OCI-LY7 (cell line): ENCODE data around the gene CTBP1. TPM values are rescaled to one million over a fixed set of nuclear protein-coding genes. Genes with fewer than 3 reads are reported as not detected.

Experiments
- BruUV-seq: library from RNA; stranded (reverse); fragments of 400-500 nt; replicated peaks from 2 replicates; lab custom pipeline; 2021; lab: Mats Ljungman, UMichigan
- CTCF ChIA-PET: fragments of 300-600 bp; sonication (Branson Sonifier 250); formaldehyde crosslinking; loops from one replicate; lab custom pipeline; 2022; ENCODE audit warnings: antibody characterized with exemption; ENCODE audit not compliant: unreplicated experiment; lab: Charles Lee
- POLR2A ChIA-PET: fragments of 300-600 bp; sonication (Branson Sonifier 250); formaldehyde crosslinking; loops from one replicate; lab custom pipeline; 2022; ENCODE audit warnings: antibody characterized with exemption; lab: Charles Lee
- DNase-seq: peaks from one replicate; pipeline ENCODE4 v3.0.0-alpha.2; 2015; ENCODE audit warnings: low spot score
- H2AFZ ChIP-seq: fragments of 200-600 bp; sonication (generic), shearing (Covaris generic); 2 replicates; pipeline ENCODE4 v1.6.1; 2014; ENCODE audit warnings: mild to moderate bottlenecking, antibody characterized with exemption, low read length, moderate library complexity
- H3K27ac ChIP-seq: fragments of 200-600 bp; sonication (generic); 2 replicates; pipeline ENCODE4 v1.5.1; 2014; ENCODE audit warnings: mixed run types, low read depth, mild to moderate bottlenecking, moderate library complexity, low read length, inconsistent platforms; ENCODE audit not compliant: poor library complexity, severe bottlenecking
- H3K36me3 ChIP-seq: fragments of 200-600 bp; sonication (generic); 2 replicates; pipeline ENCODE4 v1.6.1; 2014; ENCODE audit warnings: mild to moderate bottlenecking, antibody characterized with exemption, low read length, moderate library complexity, mixed read lengths; ENCODE audit not compliant: insufficient read depth
- H3K4me1 ChIP-seq: fragments of 200-600 bp; sonication (generic); 2 replicates; pipeline ENCODE4 v1.5.1; 2014; ENCODE audit warnings: mild to moderate bottlenecking, low read length; ENCODE audit not compliant: insufficient read depth, poor library complexity, severe bottlenecking
- H3K4me2 ChIP-seq: fragments of 200-600 bp; sonication (generic); 2 replicates; pipeline ENCODE4 v1.6.1; 2014; ENCODE audit warnings: mild to moderate bottlenecking, low read length
- H3K4me3 ChIP-seq: fragments of 200-600 bp; sonication (generic); 2 replicates; pipeline ENCODE4 v1.5.1; 2014; ENCODE audit warnings: mild to moderate bottlenecking, low read depth, low read length; ENCODE audit not compliant: poor library complexity, severe bottlenecking
- H3K79me2 ChIP-seq: fragments of 200-600 bp; sonication (generic); 2 replicates; pipeline ENCODE4 v1.6.1; 2016; ENCODE audit warnings: low read depth, mild to moderate bottlenecking, low read length, moderate library complexity, mixed read lengths; ENCODE audit not compliant: insufficient read depth
- H3K9me2 ChIP-seq: fragments of 200-600 bp; sonication (generic); 2 replicates; pipeline ENCODE4 v1.6.1; 2016; ENCODE audit warnings: mild to moderate bottlenecking, low read length, mixed read lengths; ENCODE audit not compliant: insufficient read depth
- H3K9me3 ChIP-seq: fragments of 200-600 bp; sonication (generic); 2 replicates; pipeline ENCODE4 v1.6.1; 2014; ENCODE audit warnings: mild to moderate bottlenecking, mixed run types, low read length, mixed read lengths
- H4K20me1 ChIP-seq: fragments of 200-600 bp; sonication (generic); 2 replicates; pipeline ENCODE4 v1.6.1; 2014; ENCODE audit warnings: mild to moderate bottlenecking, antibody characterized with exemption, low read length, moderate library complexity, mixed read lengths; ENCODE audit not compliant: insufficient read depth
- EZH2phosphoT487 ChIP-seq: fragments of 200-600 bp; sonication (generic); IDR thresholded peaks from 2 replicates; pipeline ENCODE4 v1.6.1; 2018; ENCODE audit warnings: low read depth, borderline replicate concordance, mild to moderate bottlenecking, mixed run types, antibody characterized with exemption, low read length, moderate library complexity, mixed read lengths
- intact Hi-C: fragments of 100-400 bp; cut with micrococcal nuclease; formaldehyde crosslinking; loops from one replicate; pipeline ENCODE4 v1.10.0; 2022; ENCODE audit not compliant: unreplicated experiment
- total RNA-seq, 2 experiments: library from RNA; depleted of rRNA in 1 of 2; stranded (reverse); fragments of >200 nt in 1 of 2; shearing (Covaris generic) in 1 of 2; gene quantifications; 2 replicates each; pipeline ENCODE4 v1.2.3, GENCODE V29; 2014 to 2022
- TF ChIP-seq, protein P1 (sequence below): fragments of 200-600 bp; sonication (generic); conservative IDR thresholded peaks from 2 replicates; pipeline ENCODE4 v1.5.1; 2014; ENCODE audit warnings: mild to moderate bottlenecking, antibody characterized with exemption, low read length, moderate library complexity, mixed read lengths

The CTBP1 gene
- total RNA-seq, 2 experiments from 2014 or later, result 238 to 311 TPM

DNA sequence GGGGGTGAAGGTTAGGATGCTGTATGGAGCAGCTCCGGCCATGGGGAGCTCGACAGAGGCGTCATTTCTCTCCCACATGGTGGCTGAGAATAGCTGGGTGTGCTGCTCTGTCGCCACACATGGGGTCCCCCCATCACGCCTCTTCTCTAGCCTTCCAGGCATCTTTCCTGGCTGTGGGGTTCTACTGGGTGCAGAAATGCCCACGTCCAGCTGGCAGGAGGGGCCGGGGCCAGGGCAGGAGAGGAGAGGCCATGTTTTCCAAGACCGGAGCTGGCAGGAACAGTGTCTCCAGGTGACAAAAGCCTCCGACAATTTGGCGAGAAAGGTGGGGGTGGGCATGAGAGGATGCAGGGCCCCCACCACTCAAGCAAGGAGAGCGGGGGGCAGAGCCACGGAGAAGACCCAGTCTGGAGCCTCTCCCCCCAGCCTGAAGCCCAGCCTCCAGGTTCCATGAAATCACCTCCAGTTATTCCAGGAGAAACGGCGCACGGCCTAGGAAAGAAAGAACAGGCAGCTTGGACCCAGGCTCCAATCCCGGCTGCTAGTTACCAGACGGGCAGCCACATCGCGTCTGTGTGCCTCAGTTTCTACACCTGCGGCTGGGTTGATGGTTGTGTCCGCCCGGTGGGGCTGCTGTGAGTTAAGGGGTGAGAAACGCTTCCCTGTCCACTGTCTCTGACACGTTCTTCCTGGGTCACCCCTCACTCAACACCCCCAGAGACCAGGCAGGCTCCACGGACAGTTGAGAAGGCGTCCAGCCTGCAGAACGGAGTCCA is 49.2 kb downstream of the CTBP1 start:
- Histone ChIP-seq H3K9me3 (no peaks in the 10 kb centered on the region), H3K27ac (no peak overlapping the region), H3K9me2 (no peaks in the 10 kb centered on the region), H3K36me3 (peaks cover 8% of the 10 kb centered on the region), H3K4me1 (peaks cover 25% of the 10 kb centered on the region), H4K20me1 (no peaks in the 10 kb centered on the region), H3K79me2 (no peaks in the 10 kb centered on the region), H3K4me3 (no peak overlapping the region), H2AFZ (no peak overlapping the region), H3K4me2 (peak overlapping the region; percentile 53; the same call in 1 of the 2 replicates)
- BruUV-seq, result no TSS peak
- DNase-seq, result no peak
- CTCF ChIA-PET, result interaction anchor here (0.8 kb wide), 1 partner anchor 16 kb away, joined by 4 read pairs; no protein-coding TSS in a partner anchor
- intact Hi-C loops, result loop anchor here (5.0 kb wide), 1 partner anchor 48 kb away; the partner anchor contains the start of gene CTBP1
- TF ChIP-seq, protein P1, sequence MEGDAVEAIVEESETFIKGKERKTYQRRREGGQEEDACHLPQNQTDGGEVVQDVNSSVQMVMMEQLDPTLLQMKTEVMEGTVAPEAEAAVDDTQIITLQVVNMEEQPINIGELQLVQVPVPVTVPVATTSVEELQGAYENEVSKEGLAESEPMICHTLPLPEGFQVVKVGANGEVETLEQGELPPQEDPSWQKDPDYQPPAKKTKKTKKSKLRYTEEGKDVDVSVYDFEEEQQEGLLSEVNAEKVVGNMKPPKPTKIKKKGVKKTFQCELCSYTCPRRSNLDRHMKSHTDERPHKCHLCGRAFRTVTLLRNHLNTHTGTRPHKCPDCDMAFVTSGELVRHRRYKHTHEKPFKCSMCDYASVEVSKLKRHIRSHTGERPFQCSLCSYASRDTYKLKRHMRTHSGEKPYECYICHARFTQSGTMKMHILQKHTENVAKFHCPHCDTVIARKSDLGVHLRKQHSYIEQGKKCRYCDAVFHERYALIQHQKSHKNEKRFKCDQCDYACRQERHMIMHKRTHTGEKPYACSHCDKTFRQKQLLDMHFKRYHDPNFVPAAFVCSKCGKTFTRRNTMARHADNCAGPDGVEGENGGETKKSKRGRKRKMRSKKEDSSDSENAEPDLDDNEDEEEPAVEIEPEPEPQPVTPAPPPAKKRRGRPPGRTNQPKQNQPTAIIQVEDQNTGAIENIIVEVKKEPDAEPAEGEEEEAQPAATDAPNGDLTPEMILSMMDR, result no peak
- POLR2A ChIA-PET, result interaction anchor here (0.8 kb wide), 1 partner anchor 381 kb away, joined by 3 read pairs; no protein-coding TSS in a partner anchor

GRCh38 chr4:1198098-1198844 is 50.7 kb downstream of the CTBP1 start:
- Histone ChIP-seq H3K36me3 (no peaks in the 10 kb centered on the region), H3K9me2 (no peaks in the 10 kb centered on the region), H3K4me2 (no peak overlapping the region), H3K4me1 (peaks cover 25% of the 10 kb centered on the region), H2AFZ (no peak overlapping the region), H3K27ac (no peak overlapping the region), H3K79me2 (no peaks in the 10 kb centered on the region), H3K4me3 (no peak overlapping the region), H4K20me1 (no peaks in the 10 kb centered on the region), H3K9me3 (no peaks in the 10 kb centered on the region)
- TF ChIP-seq, protein P1, result no peak
- TF ChIP-seq EZH2phosphoT487, result no peak
- CTCF ChIA-PET, result no interaction called here
- intact Hi-C loops, result no loop called here
- POLR2A ChIA-PET, result no interaction called here
- BruUV-seq, result TSS peak; percentile 55
- DNase-seq, result no peak
